A549 (cell line): ENCODE measurements around the gene CCZ1.
"Not testable (repeated sequence)": the region's sequence is repeated elsewhere in the genome, so short reads cannot be mapped to it uniquely, and the experiment has no call there.

Experiments used
- CTCF ChIP-seq: fragments of >200 bp; sonication (Bioruptor Twin); formaldehyde crosslinking; IDR thresholded peaks from 3 replicates; pipeline ENCODE4 v1.5.1; 2016
- FOSL2 ChIP-seq, 2 experiments: fragments of 450-650 bp in 1 of 2; fragments of >200 bp in 1 of 2; sonication (Bioruptor Twin) in 1 of 2; formaldehyde crosslinking; IDR thresholded peaks; 2 replicates each; pipeline versions ENCODE4 v1.5.0 to v1.6.1; 2016 to 2020; ENCODE audit warnings: mild to moderate bottlenecking in 1 of 2, moderate library complexity in 1 of 2
- POLR2A ChIP-seq: IDR thresholded peaks from 2 replicates; pipeline ENCODE4 v1.6.1; 2012; ENCODE audit warnings: mild to moderate bottlenecking, low read length
- REST ChIP-seq: fragments of 200-600 bp; sonication (generic); IDR thresholded peaks from 2 replicates; pipeline ENCODE4 v1.6.1; 2016; ENCODE audit warnings: antibody characterized with exemption, mild to moderate bottlenecking, moderate library complexity

GRCh38 chr7:5865279-5865931 lies 33.1 kb upstream of the CCZ1 start:
- not testable (repeated sequence) for TF ChIP-seq CTCF; POLR2A; REST; FOSL2 (IDR thresholded peaks at IDR 0.05); FOSL2 (CRISPR knock-in tag; IDR thresholded peaks at IDR 0.05)
